Measurements from ENCODE around the gene UAP1.

DNA sequence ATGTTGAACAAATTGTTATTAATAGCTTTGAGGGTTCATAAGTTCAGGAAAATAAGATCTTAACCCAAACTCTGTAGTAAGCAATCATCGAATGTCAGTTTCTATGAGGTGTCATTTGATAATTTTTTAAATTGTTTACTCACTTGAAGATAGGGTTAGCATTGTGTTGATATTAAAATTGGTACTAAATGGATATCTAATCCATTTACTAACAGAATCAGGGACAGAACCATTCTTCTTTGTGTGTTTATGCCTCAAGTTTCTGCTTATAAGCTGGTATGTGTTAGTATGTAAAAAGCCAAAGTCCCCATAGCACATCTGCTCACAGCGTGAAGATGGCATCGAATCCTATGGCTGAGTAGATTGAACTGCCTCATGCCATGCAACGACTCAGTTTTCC, 84.1 kb downstream of the UAP1 start:
- no peak for TF ChIP-seq POLR2A (IDR thresholded peaks at IDR 0.05)
- TF ChIP-seq, protein P1, sequence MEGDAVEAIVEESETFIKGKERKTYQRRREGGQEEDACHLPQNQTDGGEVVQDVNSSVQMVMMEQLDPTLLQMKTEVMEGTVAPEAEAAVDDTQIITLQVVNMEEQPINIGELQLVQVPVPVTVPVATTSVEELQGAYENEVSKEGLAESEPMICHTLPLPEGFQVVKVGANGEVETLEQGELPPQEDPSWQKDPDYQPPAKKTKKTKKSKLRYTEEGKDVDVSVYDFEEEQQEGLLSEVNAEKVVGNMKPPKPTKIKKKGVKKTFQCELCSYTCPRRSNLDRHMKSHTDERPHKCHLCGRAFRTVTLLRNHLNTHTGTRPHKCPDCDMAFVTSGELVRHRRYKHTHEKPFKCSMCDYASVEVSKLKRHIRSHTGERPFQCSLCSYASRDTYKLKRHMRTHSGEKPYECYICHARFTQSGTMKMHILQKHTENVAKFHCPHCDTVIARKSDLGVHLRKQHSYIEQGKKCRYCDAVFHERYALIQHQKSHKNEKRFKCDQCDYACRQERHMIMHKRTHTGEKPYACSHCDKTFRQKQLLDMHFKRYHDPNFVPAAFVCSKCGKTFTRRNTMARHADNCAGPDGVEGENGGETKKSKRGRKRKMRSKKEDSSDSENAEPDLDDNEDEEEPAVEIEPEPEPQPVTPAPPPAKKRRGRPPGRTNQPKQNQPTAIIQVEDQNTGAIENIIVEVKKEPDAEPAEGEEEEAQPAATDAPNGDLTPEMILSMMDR (IDR thresholded peaks at IDR 0.05) = no peak

All from body of pancreas (tissue), 4 donors.